Panc1 (cell line): ENCODE results near the gene PHYH.

Experiments
- POLR2AphosphoS5 ChIP-seq: IDR thresholded peaks from 2 replicates; pipeline ENCODE4 v1.6.1; 2012; ENCODE audit warnings: mild to moderate bottlenecking, low read depth, low read length, moderate library complexity
- SIN3A ChIP-seq: IDR thresholded peaks from 2 replicates; pipeline ENCODE4 v1.6.1; 2012; ENCODE audit warnings: low read depth, mild to moderate bottlenecking, low read length, moderate library complexity, borderline replicate concordance; ENCODE audit not compliant: insufficient read depth
- TF ChIP-seq, protein P1 (sequence below): fragments of 450-650 bp; IDR thresholded peaks from 2 replicates; pipeline ENCODE4 v1.5.1; 2017; ENCODE audit warnings: mild to moderate bottlenecking

- TF ChIP-seq, protein P1, sequence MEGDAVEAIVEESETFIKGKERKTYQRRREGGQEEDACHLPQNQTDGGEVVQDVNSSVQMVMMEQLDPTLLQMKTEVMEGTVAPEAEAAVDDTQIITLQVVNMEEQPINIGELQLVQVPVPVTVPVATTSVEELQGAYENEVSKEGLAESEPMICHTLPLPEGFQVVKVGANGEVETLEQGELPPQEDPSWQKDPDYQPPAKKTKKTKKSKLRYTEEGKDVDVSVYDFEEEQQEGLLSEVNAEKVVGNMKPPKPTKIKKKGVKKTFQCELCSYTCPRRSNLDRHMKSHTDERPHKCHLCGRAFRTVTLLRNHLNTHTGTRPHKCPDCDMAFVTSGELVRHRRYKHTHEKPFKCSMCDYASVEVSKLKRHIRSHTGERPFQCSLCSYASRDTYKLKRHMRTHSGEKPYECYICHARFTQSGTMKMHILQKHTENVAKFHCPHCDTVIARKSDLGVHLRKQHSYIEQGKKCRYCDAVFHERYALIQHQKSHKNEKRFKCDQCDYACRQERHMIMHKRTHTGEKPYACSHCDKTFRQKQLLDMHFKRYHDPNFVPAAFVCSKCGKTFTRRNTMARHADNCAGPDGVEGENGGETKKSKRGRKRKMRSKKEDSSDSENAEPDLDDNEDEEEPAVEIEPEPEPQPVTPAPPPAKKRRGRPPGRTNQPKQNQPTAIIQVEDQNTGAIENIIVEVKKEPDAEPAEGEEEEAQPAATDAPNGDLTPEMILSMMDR = no peak
- no peak for TF ChIP-seq POLR2AphosphoS5
- TF ChIP-seq SIN3A = no peak
Measured at GRCh38 chr10:13234172-13234571, 65.7 kb downstream of the PHYH start, which contains the start of gene UCMA.
